Measurements from ENCODE around the gene CMTM8. TPM values are rescaled to one million over a fixed set of nuclear protein-coding genes. Genes with fewer than 3 reads are reported as not detected.
"Not testable (repeated sequence)": the region's sequence is repeated elsewhere in the genome, so short reads cannot be mapped to it uniquely, and the experiment has no call there.

CMTM8 gene
- total and polyA plus RNA-seq, 2 donors (not counting 1 experiment from before 2014, with no cell fraction given), result under 0.01 to 0.50 TPM

- no peaks in the 10 kb centered on the region for H3K27me3 ChIP-seq (ENCODE audit: control insufficient read depth, insufficient read depth, low read length)
- DNase-seq (ENCODE audit: low read depth in 2 of 2), result no peak
- H2AFZ ChIP-seq (ENCODE audit: low read length), result no peak overlapping the region
- H3K27ac ChIP-seq (ENCODE audit: insufficient read depth, low read length), result no peak overlapping the region
- no peak overlapping the region for H3K4me2 ChIP-seq (ENCODE audit: extremely low read depth, insufficient read depth, low read length)
- H4K20me1 ChIP-seq (ENCODE audit: control insufficient read depth, extremely low read depth, insufficient read depth, low read length), result no peaks in the 10 kb centered on the region
- peaks cover 2% of the 10 kb centered on the region for H3K79me2 ChIP-seq (ENCODE audit: control insufficient read depth, insufficient read depth, low read length)
- TF ChIP-seq EZH2 (IDR thresholded peaks at IDR 0.05; ENCODE audit: low read length, missing control alignments) (no peak), CTCF (conservative IDR thresholded peaks at IDR 0.05 in 1 of 2, IDR thresholded peaks at IDR 0.05 in 1 of 2; ENCODE audit: low read depth in 1 of 2, low read length in 2 of 2) (no peak)
- no peak overlapping the region for H3K4me3 ChIP-seq (replicated peaks in 1 of 4; ENCODE audit: control extremely low read depth in 1 of 4, insufficient read depth in 1 of 4, low read depth in 3 of 4, low read length in 4 of 4)
- H3K9ac ChIP-seq (ENCODE audit: insufficient read depth, low read length), result no peak overlapping the region
- H3K36me3 ChIP-seq (ENCODE audit: control insufficient read depth, insufficient read depth, low read length), result no peaks in the 10 kb centered on the region
- no peaks in the 10 kb centered on the region for H3K4me1 ChIP-seq (ENCODE audit: control insufficient read depth, extremely low read depth, insufficient read depth, low read length)
- H3K9me3 ChIP-seq (ENCODE audit: control insufficient read depth, insufficient read depth, low read depth, low read length), result no peaks in the 10 kb centered on the region
Observed at GRCh38 chr3:32387512-32387911, 149.0 kb downstream of the CMTM8 start.

GRCh38 chr3:32389577-32389976, 151.1 kb downstream of the CMTM8 start:
- not testable (repeated sequence) for H3K27me3 ChIP-seq (ENCODE audit: control insufficient read depth, insufficient read depth, low read length); H3K9me3 ChIP-seq (ENCODE audit: control insufficient read depth, insufficient read depth, low read depth, low read length); H3K4me2 ChIP-seq (ENCODE audit: extremely low read depth, insufficient read depth, low read length); H3K36me3 ChIP-seq (ENCODE audit: control insufficient read depth, insufficient read depth, low read length); H3K4me1 ChIP-seq (ENCODE audit: control insufficient read depth, extremely low read depth, insufficient read depth, low read length); H2AFZ ChIP-seq (ENCODE audit: low read length); H4K20me1 ChIP-seq (ENCODE audit: control insufficient read depth, extremely low read depth, insufficient read depth, low read length); DNase-seq (ENCODE audit: low read depth in 2 of 2); H3K9ac ChIP-seq (ENCODE audit: insufficient read depth, low read length); H3K4me3 ChIP-seq (replicated peaks in 1 of 4; ENCODE audit: control extremely low read depth in 1 of 4, insufficient read depth in 1 of 4, low read depth in 3 of 4, low read length in 4 of 4); H3K27ac ChIP-seq (ENCODE audit: insufficient read depth, low read length); H3K79me2 ChIP-seq (ENCODE audit: control insufficient read depth, insufficient read depth, low read length)

GRCh38 chr3:32391643-32392535, 153.4 kb downstream of the CMTM8 start, which contains the start of gene CMTM7:
CMTM7 (plus strand) TSS chr3:32391853; CDS start chr3:32391907, 54 bp downstream.
- Histone ChIP-seq H3K4me1 (ENCODE audit: control insufficient read depth, extremely low read depth, insufficient read depth, low read length) (no peaks in the 10 kb centered on the region), H3K36me3 (ENCODE audit: control insufficient read depth, insufficient read depth, low read length) (no peaks in the 10 kb centered on the region), H4K20me1 (ENCODE audit: control insufficient read depth, extremely low read depth, insufficient read depth, low read length) (no peaks in the 10 kb centered on the region), H3K79me2 (ENCODE audit: control insufficient read depth, insufficient read depth, low read length) (peaks cover 4% of the 10 kb centered on the region), H3K27me3 (ENCODE audit: control insufficient read depth, insufficient read depth, low read length) (no peaks in the 10 kb centered on the region), H3K9ac (ENCODE audit: insufficient read depth, low read length) (peak within 1 kb of the TSS; percentile 59), H3K27ac (ENCODE audit: insufficient read depth, low read length) (peak within 1 kb of the TSS; percentile 57), H3K4me2 (ENCODE audit: extremely low read depth, insufficient read depth, low read length) (peak within 1 kb of the TSS; percentile 80), H2AFZ (ENCODE audit: low read length) (peak within 1 kb of the TSS; percentile 74), H3K9me3 (ENCODE audit: control insufficient read depth, insufficient read depth, low read depth, low read length) (no peaks in the 10 kb centered on the region), H3K4me3 (replicated peaks in 1 of 4; ENCODE audit: control extremely low read depth in 1 of 4, insufficient read depth in 1 of 4, low read depth in 3 of 4, low read length in 4 of 4) (peak within 1 kb of the TSS; percentile 49 to 81 (median 64))
- no peak for TF ChIP-seq EZH2 (IDR thresholded peaks at IDR 0.05; ENCODE audit: low read length, missing control alignments)
- no peak for TF ChIP-seq CTCF (conservative IDR thresholded peaks at IDR 0.05 in 1 of 2, IDR thresholded peaks at IDR 0.05 in 1 of 2; ENCODE audit: low read depth in 1 of 2, low read length in 2 of 2)
- peak; percentile 50 to 53 for DNase-seq (ENCODE audit: low read depth in 2 of 2)

Data from fibroblast of lung (primary cell).